ENCODE measurements around the gene GIPR.
A peak's percentile ranks its signal among the peaks of the same experiment; 100 is the strongest.
"Not testable (repeated sequence)": the region's sequence is repeated elsewhere in the genome, so short reads cannot be mapped to it uniquely, and the experiment has no call there.

The GIPR gene

DNA sequence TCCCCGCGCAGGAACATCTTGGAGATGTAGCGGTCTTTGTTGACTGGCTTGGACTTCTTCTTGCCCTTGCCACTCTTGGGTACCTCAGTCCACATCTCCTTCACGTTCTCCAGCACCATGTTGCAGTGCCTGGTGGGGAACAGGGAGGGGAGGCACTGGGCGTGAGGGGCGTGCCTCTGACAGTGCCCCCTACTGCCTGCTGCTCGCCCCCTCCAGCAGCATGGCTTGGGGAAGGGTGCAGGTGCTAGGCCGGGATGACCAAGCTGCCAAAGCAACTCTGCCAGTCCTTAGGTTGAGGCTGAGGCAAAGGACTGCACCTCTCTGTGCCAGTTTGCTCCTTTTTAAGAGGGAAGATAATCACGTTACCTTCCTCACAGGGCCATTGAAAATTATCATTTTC, 19.6 kb downstream of the GIPR start:
- DNase-seq (ENCODE audit: insufficient read length, low spot score): no peak
- FAIRE-seq: no peak

- peak; percentile 90 for DNase-seq (ENCODE audit: insufficient read length, low spot score)
- FAIRE-seq: peak; percentile 87
Measured at GRCh38 chr19:45691516-45692186, 23.6 kb downstream of the GIPR start, which contains the start of gene SNRPD2. TSS of gene SNRPD2 (minus strand) at chr19:45691953. CDS start at chr19:45691888, 65 bp downstream.

DNA sequence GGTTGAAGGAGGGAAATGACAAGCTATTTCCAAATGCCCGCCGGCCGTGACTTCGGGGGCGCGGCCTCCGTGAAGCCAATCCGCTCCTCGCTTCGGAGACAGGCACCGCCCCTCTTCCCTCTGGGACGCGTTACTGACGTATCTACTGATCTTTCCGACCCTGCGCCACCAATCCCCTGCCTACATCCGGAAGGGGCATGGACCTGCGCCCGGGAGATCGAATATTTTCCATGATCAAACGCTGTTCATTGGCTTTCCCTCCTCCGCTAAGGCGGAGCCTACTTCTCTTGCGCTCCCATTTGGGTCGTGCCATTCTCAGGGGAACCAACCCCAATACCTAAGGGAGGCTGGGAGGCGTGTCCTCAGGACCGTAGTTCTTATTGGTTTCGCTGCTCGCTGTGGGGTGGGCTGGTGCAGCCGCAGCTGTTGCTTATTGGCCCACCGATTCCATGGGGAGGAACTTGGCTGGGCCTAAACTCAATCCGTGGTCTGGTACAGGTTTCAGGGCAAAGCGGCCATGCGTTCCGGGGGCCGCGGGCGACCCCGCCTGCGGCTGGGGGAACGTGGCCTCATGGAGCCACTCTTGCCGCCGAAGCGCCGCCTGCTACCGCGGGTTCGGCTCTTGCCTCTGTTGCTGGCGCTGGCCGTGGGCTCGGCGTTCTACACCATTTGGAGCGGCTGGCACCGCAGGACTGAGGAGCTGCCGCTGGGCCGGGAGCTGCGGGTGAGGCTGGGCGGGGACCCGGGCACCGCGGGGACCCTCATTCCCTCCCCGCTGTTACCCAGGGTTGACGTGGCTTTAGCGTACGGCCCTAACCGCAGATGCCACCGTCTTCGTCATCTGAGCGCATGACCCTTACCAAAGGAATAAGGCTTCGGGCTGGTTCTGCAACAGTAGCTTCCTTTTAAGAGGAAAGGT, 24.4 kb downstream of the GIPR start, which contains the start of gene QPCTL:
QPCTL (plus strand) TSS at position 480 of the 919 bp plus-strand sequence; CDS start at position 518, 38 bp downstream.
- FAIRE-seq (peak; percentile 97), DNase-seq (ENCODE audit: insufficient read length, low spot score) (peak; percentile 97)

DNA sequence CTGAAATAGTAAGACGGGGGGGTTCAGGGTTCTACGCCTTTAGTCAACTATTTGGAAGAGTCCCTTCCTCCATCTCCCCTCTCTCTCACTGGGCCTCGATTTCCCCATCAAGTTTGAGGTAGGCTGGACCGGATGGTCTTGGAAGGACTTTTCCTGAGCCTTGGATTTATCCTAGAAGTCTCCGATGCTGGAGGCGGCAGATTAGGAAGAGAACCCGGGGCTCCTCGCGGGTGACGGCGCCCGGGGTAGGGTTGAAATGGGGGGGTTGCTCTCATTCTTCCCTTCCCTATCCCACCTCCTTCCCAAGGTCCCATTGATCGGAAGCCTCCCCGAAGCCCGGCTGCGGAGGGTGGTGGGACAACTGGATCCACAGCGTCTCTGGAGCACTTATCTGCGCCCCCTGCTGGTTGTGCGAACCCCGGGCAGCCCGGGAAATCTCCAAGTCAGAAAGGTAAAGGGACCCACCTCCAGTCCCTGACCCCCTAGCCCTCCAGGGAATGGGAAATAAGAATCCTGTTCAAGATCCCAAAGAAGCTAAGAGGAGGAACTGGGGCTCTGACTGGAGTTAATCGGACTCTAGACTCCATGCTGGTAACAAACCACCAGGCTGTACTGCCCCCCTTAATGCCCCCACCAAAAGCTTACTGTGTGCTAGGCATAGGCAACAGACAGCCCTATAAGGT, 25.2 kb downstream of the GIPR start:
- FAIRE-seq: no peak
- DNase-seq (ENCODE audit: insufficient read length, low spot score): peak; percentile 80

GRCh38 chr19:45701676-45702075, 33.7 kb downstream of the GIPR start:
- no peak for FAIRE-seq
- DNase-seq (ENCODE audit: insufficient read length, low spot score): no peak

DNA sequence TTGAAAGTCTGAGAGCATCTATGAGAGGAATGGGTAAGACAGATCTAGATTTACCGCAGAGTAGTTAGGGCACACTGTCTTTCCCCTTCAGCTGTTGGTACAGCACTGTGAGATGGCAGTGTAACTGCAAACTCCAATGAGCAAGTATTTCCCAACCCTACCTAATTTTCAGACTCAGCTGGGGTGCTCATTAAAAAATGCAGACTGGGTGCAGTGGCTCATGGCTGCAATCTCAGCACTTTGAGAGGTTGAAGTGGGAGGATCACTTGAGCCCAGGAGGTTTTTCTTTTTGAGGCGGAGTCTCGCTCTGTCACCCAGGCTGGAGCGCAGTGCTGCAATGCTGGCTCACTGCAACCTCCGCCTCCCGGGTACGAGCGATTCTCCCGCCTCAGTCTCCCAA, 37.1 kb downstream of the GIPR start:
- DNase-seq (ENCODE audit: insufficient read length, low spot score) (no peak), FAIRE-seq (no peak)

- DNase-seq (ENCODE audit: insufficient read length, low spot score): no peak
- FAIRE-seq: no peak
Measured at GRCh38 chr19:45705710-45706415, 37.8 kb downstream of the GIPR start.

DNA sequence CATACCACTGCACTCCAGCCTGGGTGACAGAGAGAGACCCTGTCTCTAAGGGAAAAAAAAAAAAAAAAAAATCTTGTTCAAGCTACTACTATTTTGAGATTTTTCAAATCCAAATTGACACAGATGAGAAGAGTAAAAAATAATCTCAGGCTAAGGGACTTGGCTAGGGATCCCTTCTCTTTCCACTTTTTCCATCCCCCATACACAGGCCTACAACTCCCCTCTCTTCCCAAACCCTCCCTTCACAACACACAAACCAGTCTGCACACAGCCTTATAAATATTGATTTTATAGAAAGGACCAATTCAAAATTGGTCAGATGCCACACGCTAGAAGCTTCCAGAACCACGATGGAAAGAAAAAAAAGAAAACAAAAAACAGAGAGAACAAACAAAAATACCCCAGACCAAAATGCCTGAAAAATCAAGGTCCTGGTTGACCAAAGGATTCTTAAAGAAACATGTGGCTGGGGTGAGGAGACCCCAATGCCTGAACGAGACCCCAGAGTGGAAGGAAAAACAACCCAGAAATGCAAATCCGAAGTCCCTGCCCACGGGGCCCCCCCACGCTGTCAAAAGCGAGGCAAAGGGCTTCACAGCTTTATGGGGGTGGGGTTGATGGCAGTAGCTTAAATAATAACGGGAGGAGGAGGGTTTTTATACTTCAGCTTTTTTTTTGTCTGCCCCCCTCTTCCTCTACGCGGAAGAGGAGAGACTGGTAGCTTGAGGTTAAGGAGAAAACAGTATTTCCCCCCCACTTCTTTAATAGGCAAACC, 42.5 kb downstream of the GIPR start:
- no peak for FAIRE-seq
- DNase-seq (ENCODE audit: insufficient read length, low spot score): no peak

DNA sequence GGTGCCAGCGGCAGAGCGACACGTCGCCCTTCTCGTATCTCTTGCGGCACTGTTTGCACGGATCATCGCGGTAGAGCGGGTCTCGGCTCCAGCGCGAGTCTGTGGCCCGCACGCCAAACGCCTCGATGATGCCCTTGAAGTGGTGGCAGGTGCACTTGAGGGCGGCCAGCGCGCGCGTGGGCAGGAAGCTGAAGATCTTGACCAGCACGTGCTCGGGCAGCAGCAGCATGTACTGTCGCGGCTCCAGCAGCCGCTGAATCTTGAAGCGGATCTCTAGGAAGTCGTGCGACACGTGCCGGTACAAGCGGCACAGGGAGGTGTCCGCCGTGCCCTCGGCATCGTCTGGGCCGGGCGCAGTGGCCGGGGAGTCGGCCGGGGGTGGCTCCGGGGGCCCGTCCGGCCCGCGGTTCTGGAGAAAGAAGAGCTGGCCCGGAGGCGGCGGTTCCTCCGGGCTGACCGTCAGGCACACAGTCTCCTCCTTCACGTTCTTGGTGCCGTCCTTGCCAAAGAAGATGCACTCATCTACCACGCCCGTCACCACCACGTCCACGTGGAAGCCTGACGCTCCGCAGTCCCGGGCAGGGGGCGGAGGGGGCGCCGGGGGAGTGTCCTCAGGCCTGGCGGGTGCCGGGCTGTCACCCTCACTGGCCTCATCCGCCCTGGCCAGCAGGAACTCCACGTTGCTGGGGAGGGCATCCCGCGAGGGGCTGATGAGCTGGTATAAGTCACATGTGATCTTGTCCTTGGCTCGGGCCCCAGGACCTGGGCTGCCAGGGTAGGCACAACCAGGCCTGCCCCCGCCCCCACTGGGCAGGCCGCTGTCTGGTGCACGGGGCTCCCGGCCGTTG, 44.1 kb downstream of the GIPR start:
- FAIRE-seq (no peak), DNase-seq (ENCODE audit: insufficient read length, low spot score) (no peak)

GRCh38 chr19:45712699-45713067, 44.7 kb downstream of the GIPR start:
- no peak for DNase-seq (ENCODE audit: insufficient read length, low spot score)
- no peak for FAIRE-seq

GRCh38 chr19:45713141-45713540, 45.1 kb downstream of the GIPR start:
- FAIRE-seq: no peak
- DNase-seq (ENCODE audit: insufficient read length, low spot score): no peak

DNA sequence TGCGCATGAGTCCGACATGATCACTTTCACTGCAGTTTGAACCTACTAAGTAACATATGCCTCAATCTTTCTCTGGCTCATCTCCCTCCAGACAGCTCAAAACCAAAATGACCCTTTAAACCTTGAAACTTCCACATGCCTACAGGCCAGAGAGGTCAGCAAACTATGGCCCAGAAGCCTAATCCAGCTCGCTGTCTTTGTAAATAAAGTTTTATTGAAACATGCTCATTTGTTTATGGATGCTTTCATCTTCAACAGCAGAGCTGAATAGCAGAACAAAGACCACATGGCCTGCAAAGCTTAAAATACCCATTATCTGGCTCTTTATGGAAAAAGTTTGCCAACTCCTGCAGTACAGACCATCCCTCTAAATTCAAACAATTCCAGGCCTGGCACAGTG, 47.1 kb downstream of the GIPR start:
- FAIRE-seq: no peak
- no peak for DNase-seq (ENCODE audit: insufficient read length, low spot score)

DNA sequence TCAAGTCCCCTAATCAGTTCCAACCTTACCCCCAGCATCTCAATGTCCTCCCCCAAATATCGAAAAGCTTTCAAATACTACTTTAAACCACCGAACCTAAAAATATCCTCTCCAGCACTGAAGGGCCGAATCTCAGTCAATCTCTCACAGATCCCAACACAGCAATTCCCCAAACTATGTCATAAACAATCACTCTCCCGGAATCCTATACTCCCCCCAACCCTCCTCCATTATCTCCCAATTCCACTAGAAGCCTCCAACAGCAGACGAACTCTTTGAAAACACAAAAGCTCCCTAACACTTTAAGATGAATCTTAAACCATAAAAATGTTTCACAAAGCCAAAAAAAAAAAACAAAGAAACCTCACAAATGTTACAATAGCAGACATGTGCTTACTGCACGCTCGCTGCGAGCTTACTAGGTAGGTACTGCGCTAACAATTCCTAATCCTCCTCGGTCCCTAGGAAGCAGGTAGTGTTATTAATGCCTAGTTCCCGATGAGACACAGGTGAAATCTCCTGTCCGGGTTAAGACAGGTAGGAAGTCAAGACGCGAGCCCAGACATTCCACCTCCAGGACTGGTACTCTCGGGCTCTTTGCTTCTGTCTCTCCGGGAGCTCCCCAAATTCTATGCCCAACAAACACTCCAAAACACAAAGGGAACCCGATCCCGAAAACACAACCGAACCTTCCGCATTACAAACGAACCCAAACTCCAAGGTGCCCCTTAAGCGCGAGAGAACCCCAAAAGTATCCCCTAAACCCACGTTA, 48.5 kb downstream of the GIPR start:
- DNase-seq (ENCODE audit: insufficient read length, low spot score) (no peak), FAIRE-seq (no peak)

GRCh38 chr19:45717131-45717982, 49.3 kb downstream of the GIPR start:
- FAIRE-seq (peak; percentile 98), DNase-seq (ENCODE audit: insufficient read length, low spot score) (peak; percentile 97)

GRCh38 chr19:45717983-45718650, 50.1 kb downstream of the GIPR start:
- DNase-seq (ENCODE audit: insufficient read length, low spot score) (no peak), FAIRE-seq (no peak)

- not testable (repeated sequence) for FAIRE-seq; DNase-seq (ENCODE audit: insufficient read length, low spot score)
Measured at GRCh38 chr19:45720065-45720464, 52.0 kb downstream of the GIPR start.

DNA sequence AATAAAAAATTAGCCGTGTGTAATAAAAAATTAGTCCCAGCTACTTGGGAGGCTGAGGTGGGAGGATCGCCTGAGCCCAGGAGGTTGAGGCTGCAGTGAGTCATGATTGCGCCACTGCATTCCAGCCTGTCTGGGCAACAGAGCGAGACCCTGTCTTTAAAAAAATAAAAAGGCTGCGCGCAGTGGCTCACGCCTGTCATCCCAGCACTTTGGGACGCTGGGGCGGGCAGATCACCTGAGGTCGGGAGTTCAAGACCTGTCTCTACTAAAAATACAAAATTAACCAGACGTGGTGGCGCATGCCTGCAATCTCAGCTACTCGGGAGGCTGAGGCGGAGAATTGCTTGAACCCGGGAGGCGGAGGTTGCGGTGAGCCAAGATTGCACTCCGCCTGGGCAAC, 60.7 kb downstream of the GIPR start:
- DNase-seq (ENCODE audit: insufficient read length, low spot score); FAIRE-seq: not testable (repeated sequence)

Measured in HTR-8/SVneo (cell line).